TTC549 (cell line): ENCODE results near the gene EHMT1.

Experiments
- FAIRE-seq: peaks from 2 replicates; lab custom pipeline; 2012; peaks lifted over from hg19 to GRCh38; lab: Jason Lieb, UNC

The EHMT1 gene

DNA sequence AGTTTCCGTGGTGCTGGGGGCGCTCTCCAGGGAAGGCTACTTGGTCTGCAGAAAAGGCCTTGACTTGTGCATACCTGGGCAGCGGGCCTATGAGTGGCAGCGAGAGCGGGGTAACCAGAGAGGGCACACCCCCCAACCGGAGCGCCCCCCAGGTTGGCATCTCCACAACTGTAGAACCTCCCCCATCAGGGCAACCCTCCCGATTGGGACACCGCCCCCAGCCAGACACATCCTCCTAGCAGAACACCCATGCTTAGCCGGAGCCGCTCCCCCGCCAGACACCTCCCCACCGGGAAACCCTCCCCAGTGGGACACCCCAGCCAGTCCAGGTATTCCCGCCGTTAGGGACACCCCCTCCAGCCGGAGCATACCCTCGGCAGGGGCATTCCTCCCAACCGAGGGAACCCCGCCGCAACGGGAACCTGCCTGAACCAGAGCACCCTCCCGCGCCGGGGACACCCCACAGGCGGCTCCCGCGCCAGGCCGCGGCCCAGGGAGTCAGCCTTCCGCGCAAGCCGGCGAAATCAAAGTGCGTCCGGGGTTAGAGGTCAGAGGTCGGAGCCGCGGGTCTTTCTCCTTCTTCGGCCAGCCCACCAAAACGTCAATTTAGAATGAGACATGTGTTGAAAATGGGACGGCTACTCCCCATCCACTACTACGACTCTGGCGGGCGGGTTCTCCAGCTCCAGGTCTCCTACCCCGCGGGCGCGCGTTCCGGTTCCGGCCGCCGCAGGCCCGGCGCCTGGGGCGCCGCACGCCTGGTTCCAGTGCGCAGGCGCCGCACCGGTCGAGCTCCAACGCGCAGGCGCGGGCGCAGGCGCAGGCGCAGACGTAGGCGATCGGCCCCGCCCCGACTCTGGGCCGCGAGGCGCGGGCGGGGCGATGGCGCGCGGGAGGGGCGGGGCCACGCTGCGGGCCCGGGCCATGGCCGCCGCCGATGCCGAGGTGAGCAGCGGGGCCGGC is at the start of gene EHMT1:
Gene EHMT1 (plus strand): TSS at position 901 of the 963 bp plus-strand sequence. CDS start 24 bp downstream, at position 925.
- no peak for FAIRE-seq

DNA sequence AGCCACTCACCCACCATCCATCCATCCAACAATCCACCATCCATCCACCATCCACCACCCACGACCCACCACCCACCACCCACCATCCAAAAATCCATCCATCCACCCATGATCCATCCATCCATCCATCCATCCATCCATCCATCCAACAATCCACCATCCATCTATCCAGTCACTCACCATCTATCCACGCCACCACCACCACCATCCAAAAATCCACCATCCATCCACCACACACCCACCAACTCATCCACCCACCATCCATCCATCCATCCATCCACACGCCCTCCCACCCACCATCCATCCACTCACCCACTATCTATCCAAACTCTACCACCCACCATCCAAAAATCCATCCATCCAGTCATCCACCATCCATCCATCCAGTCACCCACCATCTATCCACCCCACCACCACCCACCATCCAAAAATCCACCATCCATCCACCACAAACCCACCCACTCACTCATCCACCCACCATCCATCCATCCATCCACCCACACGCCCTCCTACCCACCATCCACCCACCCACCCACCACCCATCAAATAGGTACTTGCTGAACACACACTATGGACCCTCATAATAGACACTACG is 49.1 kb upstream of the EHMT1 start:
- no peak for FAIRE-seq

DNA sequence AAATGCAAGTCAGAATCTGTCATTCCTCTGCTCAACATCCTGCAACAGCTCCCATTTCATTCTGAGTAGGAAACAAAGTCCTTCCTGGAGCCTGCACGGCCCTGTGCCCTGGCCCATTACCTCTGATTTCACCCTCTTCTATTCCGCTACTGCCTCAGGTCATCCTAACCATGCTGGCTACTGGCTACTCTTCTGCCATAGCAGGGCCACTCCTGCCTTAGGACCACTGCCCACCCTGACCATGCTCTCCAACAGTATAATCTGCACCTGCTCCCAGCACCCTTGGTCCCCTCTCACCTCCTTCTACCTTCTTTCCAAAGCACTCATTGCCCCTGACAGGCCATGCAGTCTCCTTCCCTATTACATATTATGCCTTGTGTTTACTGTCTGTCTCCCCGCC is 48.2 kb upstream of the EHMT1 start:
- no peak for FAIRE-seq

DNA sequence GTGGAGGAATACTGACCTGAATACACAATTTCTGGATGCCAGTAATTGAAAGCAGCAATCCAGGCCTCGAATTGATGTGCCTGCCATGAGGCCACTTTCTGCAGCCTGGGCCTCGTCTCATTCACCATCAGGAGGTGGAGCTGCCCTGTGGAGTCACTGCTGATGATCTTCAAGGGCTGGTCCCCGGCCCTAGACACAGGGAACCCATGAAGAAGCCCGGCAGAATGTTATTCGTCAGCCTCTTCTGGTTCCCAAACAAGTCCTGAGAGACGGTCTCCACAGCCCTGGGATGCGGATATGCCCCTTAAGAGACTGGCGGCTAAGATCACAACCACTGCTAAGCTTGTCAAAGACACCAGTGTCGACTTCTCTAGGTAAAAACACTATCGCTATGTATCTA is 44.6 kb upstream of the EHMT1 start:
- FAIRE-seq, result no peak

DNA sequence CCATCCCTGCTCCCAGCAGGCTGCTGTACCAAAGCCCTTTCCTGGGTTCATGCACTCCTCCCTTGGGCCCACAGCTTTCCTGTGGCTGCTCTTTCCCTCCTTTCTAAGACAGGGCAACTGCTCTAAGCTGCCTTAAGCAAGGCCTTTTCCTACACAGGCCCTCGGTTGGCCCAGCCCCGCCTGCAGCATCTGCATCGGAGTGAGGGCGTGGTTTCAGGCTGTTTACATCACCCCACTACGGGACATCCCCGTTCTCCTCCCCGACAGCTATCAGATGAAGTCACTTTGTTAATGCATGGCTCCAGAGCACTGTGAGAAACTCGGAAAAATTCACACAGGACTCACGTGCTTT is 43.5 kb upstream of the EHMT1 start:
- FAIRE-seq, result no peak

DNA sequence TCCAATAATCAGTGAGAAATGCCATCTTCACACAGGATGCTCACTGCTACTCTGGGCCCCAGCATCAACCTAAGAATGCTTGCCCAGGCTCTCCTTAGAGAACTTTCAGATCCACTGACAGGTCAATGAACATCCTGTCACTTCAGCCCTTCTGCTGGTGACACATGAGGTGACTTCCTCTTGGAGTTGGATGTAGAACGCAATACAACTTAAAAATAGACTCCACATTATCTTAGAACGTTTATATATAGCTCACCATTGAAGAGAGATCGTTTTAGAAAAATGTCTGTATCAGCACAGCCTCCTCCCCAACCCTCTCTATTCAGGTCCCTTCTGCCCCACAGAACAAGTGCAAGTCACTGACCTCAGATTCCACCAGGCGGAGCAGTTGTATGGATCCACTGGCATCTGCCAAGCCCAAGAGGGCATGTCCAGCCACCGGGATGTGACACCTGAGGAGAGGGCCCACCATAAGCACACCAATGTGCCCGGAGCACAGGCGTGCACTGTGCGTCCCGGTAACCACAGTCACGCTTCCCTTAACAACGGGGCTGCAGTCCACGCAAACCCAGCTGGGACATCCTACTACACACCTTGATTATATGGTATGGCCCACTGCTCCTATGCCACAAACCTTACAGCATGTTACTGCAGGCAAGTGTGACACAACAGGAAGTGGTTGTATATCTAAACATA is 42.9 kb upstream of the EHMT1 start:
- FAIRE-seq, result no peak

DNA sequence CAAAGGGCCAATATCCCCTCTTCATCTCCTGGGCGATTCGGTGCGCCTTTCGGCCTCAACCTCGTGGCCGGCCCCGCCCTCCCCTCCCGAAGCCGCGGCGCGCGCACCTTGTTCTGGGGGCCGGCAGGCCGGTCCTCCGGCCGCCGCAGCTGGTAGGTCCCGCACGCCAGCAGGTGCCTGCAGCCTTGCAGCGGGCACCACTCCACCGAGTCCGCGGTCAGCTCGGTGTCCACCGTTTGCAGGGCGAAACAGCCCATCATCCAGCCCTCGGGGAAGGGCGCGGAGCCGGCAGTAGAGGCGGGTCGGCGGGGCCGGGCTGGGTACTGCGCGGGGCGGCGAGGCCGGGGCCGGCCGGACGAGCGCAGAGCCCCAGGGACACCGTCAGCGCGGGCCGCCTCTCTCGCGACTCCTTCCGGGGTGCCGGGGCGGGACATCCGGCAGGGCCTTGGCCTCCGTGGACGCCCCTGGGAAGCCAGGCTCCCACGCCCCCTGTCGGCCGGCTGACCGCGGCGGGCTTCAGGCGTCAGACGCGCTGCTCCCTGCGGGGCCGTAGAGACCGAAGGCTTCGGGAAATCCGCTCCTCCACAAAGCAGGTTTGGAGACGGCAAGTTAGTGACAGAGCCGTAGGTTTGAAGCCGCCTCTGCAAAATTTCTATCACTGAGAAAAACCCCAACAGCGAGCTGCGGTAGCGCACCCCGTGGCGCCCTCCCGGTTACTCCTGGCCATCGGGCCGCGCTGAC is 40.1 kb upstream of the EHMT1 start, which contains the start of gene DPH7:
Gene DPH7 (minus strand): TSS at position 408 of the 741 bp plus-strand sequence. CDS start 148 bp downstream, at position 260.
- FAIRE-seq, result no peak

DNA sequence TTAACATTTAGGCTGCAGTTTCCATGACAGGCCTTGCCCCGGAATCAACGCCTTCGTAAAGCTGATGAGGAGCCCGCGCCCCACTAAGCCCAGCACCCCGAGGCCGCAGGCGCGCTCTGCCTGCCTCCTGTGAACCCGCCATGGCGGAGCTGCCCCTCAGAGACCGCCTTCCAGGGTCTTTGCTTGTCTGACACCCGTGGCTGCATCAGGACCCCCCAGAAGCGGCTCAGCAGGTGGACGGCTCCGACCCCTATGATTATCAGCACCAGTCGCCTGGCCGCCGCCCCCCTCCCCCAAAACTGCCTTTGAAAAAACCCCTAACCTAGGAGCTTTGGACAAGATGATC is 39.6 kb upstream of the EHMT1 start:
- FAIRE-seq, result no peak

DNA sequence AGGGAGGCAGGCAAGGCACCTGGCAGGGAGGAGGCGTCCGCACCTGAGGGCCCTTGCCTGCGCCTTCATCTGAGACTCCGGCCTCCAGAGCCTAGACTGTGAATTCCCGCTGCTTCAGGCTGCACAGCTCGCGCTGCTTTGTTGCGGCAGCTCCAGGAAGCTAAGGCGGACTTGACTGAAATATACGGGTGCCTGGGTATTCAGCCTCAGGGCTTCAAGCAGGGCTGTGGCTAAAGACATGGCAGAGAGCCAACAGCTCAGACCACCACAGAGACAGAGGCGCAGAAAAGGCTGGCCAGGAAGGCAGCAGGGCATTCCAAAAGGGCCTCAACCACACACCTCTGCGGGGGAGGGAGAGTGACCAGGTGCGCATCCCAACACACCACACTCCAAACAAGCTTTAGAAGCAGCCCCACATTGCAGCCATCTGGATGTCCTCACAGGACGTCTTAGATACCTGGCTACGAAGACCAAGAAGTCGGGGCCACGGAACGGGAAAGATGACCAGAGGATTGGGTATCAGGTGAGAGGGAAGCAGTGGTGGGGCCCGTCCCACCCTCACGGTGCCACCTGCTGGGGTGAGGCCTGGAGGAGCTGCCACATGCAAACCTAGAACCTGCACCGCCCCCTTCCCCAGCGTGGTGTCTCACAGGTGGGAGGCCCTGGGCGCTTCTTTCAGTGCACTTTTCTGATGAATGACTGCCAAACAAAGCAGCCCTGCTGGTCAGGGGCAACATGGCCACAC is 38.4 kb upstream of the EHMT1 start:
- FAIRE-seq, result no peak

DNA sequence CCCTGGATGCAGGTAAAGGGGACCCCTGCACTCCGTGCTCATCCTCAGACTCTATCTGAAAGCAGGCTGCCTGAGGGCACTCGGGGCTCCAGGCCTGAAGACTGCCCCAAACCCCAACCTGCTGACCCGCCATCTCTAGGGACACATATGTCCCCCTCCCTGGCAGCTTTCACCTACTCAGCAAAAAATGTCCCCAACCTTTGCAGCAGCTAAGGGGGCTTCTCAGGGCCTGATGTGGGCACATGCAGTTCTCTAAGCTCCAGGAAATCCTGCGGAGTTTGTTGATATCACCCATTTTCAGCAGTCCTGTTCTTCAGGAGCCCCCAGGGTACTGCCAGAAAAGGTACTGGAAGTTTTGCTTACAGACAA is 37.9 kb upstream of the EHMT1 start:
- no peak for FAIRE-seq

DNA sequence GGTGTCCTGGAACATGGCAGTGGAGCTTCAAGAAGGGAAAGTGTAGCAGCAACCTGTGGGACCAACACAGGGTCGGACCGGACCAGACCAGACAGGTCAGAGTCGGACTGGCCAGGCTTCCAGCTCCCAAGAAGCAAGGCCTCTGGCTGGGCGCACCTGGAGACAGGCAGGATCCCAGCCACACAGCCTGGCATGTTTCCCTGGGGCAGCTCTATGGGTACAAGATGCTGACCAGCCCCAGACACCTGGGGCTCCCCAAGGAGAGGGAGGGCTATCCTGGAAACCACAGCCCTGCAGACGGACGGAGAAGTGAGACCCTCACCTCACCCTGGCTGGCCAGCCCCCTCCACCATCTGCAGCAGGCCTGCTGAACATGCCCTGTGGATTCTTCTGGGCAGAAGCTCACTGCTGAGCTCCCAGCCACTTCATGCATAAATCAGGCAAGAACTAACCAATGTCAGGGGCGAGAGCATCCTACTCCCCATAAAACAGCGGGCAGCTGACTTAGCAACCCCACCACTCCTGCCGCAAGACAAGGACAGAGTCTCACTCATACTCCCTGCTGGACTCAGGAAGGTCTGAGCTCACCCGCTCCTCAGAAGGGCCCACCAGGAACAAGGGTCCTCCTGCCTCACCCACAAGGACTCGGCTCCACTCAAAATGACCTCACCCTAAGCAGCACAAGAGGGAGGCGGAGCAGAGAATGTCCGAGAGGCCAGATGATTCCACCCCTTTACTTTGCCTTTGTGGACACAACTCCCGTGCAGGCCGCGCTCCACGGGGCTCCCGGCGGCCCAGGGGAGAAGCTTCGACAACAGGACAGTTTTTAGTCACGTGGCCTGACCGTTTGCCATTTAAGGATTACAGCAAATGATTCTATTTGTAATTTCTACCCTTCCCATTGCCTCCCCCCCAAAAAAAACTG is 37.2 kb upstream of the EHMT1 start:
- FAIRE-seq, result no peak

DNA sequence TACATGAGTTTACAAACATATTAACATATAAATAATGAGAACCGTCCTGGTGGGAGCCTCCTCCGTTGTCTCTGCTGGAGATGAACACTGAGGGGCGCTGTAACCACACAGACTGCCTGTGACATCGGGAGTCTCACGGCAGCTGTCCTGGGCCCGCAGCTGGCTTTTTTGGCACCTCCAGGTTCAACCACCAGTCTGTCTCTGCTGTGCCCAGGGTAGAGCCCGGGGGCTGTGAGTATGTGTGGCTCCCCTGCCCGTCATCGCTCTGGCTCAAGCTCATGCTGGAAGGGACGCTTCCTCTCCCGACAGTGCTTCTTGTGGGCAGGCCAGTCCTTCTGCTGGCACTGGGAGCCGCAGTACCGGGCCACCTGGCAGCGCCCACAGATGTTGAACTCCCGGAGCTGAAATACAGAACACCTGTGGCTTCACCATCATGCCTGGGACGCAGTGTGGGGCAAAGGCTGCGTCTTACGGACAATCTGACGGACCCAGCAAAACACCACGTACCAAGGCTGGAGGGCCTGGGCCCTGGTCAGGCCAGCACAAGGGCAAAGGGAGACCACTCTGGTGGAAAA is 36.4 kb upstream of the EHMT1 start:
- no peak for FAIRE-seq

DNA sequence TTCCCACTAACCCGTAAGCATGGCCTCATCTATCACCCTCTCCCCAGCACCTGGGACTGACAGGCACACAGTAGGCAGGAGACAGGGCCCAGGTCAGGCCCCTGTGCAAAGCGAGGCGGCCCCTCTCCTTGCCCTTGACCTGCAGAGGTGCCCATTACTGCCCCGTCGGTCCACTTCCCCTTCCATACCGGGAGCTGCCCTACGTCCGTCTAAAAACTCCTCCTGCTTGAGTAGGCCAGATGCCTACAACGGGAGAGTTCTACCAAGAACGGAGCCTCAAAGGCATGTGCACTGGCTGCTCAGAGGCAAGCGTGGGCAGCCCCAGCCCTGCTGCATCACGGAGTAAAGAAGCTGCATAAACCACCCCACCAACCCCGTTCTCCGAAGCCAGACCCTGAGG is 35.5 kb upstream of the EHMT1 start:
- no peak for FAIRE-seq

DNA sequence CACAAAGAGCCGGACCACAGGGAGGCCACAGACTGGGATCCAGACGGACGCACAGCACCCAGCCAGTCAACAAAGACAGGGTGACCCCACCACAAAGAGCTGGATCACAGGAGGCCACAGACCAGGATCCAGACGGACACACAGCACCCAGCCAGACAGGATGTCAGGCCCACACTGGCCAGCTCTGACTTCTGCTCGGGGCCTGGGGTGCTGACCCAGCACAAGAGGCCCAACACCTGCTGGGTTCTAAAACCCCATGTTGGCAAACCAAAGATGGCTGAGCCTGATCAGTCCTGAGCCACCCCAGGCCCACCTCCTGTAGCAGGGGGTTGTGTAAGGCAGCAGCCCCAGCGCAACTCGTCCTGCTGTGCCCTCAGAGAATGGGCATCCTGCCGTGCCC is 34.8 kb upstream of the EHMT1 start:
- FAIRE-seq, result no peak

DNA sequence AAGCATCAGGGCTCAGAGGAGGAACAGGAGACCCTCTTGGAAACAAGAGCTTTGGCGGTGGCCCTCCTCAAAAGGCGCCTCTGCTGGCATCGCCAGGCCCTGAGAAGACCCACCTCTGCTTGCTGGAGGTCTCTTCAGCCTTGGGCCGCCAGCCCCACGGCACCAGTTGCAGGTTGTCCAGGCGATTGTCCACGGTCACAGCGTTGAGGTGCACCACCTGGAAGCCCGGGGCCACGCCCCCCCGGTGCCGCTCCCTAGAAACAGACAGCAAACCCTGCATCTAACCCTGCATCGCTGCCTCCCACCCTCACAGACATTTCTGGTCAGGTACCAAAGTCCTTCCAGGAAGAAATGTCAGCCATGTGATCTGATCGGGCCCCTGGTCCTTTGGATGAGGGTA is 32.0 kb upstream of the EHMT1 start:
- FAIRE-seq, result no peak

DNA sequence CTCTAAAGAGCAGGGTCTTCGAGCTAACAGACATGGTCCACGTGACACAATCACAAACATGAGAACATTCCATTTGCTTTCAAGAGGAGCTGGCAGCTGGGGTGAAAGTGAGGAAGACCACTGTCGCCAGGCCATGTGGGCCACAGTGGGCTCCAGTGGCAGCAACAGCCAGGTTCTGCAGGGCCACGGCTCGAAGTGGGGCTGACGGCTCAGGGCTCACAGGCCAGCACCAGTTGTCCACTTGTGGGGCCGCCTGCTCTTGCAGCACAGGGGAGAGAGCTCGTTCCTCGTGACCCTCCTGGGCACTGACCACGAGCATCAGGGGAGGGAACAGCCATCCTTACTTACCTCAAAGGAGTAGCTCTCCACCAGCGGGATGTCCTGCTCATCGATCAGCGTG is 30.5 kb upstream of the EHMT1 start:
- FAIRE-seq, result no peak

DNA sequence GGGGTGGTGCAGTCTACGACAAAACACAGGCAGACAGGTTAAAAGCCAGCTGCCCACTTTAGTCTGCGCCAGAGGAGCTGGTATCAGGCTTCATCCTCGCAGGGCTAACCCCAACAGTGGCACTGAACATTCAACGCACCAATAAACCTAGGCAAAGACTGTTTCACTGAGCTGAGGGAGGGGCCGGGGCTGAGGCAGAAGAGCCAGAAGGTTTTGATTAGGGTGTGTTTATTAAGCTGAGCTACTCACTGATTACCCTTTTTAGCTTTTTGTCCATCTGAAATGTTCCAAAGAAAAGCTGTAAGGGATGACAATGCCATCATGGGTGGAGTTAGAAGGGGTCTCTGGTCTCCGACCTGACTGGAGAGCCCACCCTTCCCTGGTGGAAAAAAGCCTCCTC is 29.9 kb upstream of the EHMT1 start:
- FAIRE-seq, result no peak

DNA sequence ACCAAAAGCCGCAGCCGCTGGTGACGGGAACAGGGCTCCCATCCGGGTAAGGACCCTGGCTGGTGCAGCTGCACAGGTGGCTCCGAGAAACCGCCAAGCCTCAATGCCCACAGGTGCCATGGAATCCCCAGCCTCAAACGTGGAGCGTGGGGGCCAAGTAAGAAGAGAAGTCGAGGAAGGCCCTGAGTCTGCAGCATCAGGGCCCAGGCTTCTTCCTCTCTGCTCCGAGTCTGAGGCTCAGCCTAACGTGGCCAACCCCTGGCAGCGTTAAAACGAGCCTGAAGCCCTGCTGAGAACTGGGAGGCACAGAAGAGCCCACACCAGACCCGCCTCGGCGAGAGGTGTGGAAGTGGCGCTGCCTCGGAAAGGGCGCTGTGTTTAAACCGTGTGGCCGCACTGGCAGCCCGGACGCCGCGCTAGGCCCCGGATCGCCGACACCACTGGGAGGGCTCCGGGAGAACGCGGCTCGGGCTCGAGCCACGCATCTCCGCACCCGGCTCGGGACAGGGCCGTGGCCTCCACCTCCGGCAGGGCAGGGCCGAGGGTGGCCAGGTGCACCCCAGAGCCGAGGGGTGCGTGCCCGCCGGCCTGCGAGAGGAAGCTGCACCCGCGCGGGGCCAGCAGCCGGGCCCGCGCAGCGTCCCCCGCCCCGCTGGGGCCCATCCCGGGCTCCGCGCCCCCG is 29.2 kb upstream of the EHMT1 start:
- no peak for FAIRE-seq

DNA sequence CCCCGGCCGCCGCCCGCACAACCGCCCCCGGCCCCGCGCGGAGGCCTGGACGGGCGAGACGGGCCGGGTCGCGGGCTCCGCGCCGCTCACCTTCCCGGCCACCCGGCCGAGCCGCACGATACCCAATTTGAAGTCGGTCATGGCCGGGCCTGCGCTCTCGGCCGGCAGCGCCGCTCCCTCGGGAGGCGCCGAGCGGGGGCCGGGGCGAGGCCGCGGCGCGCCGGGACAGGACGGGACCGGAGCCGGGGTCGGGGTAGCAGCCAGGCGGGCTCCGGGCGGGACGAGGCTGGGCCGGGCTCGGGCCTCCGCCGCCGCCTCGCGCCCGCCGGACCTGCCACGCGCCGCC is 28.7 kb upstream of the EHMT1 start:
- FAIRE-seq, result no peak
